GM19455 (cell line): ENCODE results near the gene DDIT3.
"Not testable (repeated sequence)": the region's sequence is repeated elsewhere in the genome, so short reads cannot be mapped to it uniquely, and the experiment has no call there.

Experiments used
- ATAC-seq: cut with Tn5 transposase; IDR thresholded peaks from one replicate; pipeline ENCODE4 v1.9.1; 2021; ENCODE audit not compliant: unreplicated experiment

The DDIT3 gene

GRCh38 chr12:57514246-57514645 lies 6.1 kb downstream of the DDIT3 start:
- not testable (repeated sequence) for ATAC-seq

- not testable (repeated sequence) for ATAC-seq
Measured at GRCh38 chr12:57513677-57514076, 6.6 kb downstream of the DDIT3 start.

GRCh38 chr12:57513266-57513665 lies 7.0 kb downstream of the DDIT3 start:
- ATAC-seq: no peak

GRCh38 chr12:57512665-57513064 lies 7.6 kb downstream of the DDIT3 start:
- no peak for ATAC-seq

GRCh38 chr12:57511588-57512325 lies 8.6 kb downstream of the DDIT3 start:
- no peak for ATAC-seq

- ATAC-seq: no peak
Measured at GRCh38 chr12:57511161-57511560, 9.2 kb downstream of the DDIT3 start.

- not testable (repeated sequence) for ATAC-seq
Measured at GRCh38 chr12:57507796-57508195, 12.5 kb downstream of the DDIT3 start.

- ATAC-seq: not testable (repeated sequence)
Measured at GRCh38 chr12:57506541-57506940, 13.8 kb downstream of the DDIT3 start.

- ATAC-seq: not testable (repeated sequence)
Measured at GRCh38 chr12:57502311-57502969, 17.9 kb downstream of the DDIT3 start.

GRCh38 chr12:57500213-57500612 lies 20.1 kb downstream of the DDIT3 start:
- no peak for ATAC-seq

- no peak for ATAC-seq
Measured at GRCh38 chr12:57498571-57498970, 21.7 kb downstream of the DDIT3 start.

- ATAC-seq: no peak
Measured at GRCh38 chr12:57498132-57498502, 22.2 kb downstream of the DDIT3 start.

- no peak for ATAC-seq
Measured at GRCh38 chr12:57497223-57498131, 22.8 kb downstream of the DDIT3 start.

- ATAC-seq: no peak
Measured at GRCh38 chr12:57496822-57497221, 23.5 kb downstream of the DDIT3 start.

- not testable (repeated sequence) for ATAC-seq
Measured at GRCh38 chr12:57495051-57495701, 25.1 kb downstream of the DDIT3 start.

- ATAC-seq: no peak
Measured at GRCh38 chr12:57491393-57492280, 28.7 kb downstream of the DDIT3 start.

GRCh38 chr12:57490126-57490525 lies 30.2 kb downstream of the DDIT3 start:
- no peak for ATAC-seq

- no peak for ATAC-seq
Measured at GRCh38 chr12:57489157-57489641, 31.1 kb downstream of the DDIT3 start.

- peak; percentile 6 for ATAC-seq
Measured at GRCh38 chr12:57488402-57489156, 31.7 kb downstream of the DDIT3 start.
